Upper lobe of left lung (tissue), 4 donors: ENCODE measurements around the gene ZFP91.

Experiments
- POLR2A ChIP-seq, 4 donors: fragments of 450-650 bp; IDR thresholded peaks; one replicate each; pipeline ENCODE4 v1.5.1; 2016 to 2017; ENCODE audit warnings: antibody characterized with exemption in 4 of 4, mild to moderate bottlenecking in 2 of 4
- POLR2AphosphoS5 ChIP-seq, 2 donors: sonication (generic); formaldehyde crosslinking; IDR thresholded peaks; one replicate each; pipeline ENCODE4 v1.5.1; 2017; ENCODE audit warnings: antibody characterized with exemption in 2 of 2

DNA sequence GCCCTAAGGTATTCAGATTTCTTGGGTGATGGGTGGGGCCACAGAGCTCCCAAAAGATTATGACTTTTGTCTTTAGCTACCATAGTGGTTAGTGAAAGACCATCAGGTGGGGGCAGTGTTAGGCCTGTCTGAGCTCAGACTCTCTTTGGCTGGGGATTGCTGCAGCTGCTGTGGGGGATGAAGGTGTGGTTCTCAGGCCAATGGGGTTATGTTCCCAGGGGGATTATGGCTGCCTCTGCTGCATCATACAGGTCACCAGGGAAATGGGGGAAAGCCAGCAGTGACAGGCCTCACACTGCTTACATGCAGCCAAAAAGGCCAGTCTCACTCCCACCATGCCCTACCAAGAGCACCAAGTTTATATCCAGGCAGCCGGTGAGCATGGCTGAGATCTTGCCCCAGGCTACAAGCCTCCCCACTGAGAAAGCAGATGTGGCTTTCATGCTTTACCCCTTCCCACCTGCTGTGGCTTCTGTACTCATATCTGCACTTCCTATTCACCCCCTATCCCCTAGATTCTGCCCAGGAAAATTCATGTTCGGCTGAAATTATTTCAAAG is 68.4 kb downstream of the ZFP91 start:
- TF ChIP-seq POLR2A (IDR thresholded peaks at IDR 0.05) (no peak), POLR2AphosphoS5 (IDR thresholded peaks at IDR 0.05) (no peak)
